ENCODE measurements around the gene FABP3. TPM values are rescaled to one million over a fixed set of nuclear protein-coding genes. Genes with fewer than 3 reads are reported as not detected.

Gene FABP3
- total RNA-seq, 1 experiment from 2014 or later, result not detected

DNA sequence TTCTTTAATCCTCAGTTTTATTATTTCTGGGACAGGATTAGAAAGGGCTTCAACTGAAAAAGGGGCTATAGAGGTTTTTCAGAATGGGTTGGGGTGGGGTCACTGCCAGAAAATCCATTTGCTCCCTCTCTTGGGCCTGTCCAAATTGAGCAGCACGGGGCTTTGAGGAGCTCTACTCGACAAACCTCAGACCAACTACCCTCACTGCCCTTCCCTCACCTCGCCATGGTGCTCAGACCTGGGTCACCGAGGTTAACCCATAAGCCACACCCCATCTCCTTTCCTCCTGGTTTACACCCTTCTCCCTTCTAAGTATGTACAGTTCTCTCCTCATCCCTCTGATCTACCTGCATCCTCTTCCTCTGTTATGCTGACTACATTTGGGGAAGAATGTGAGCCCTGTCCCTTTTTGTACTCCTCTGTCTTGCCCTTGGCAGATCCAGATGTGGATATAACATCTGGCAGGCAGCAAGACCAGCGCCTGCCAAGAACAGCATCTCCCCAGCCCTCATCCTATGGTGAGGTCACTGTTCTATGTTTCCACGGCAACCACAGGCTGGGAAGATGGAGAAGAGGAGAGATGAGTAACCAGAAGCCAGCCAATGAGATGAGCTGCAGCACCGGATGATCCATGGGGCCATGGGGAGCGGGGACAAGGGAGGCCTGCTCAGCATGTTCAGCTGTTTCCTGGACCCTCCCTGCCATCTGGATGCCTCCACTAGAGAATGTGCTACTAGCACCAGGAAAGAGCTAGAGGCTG, 3.7 kb upstream of the FABP3 start:
- intact Hi-C loops (cut with micrococcal nuclease; ENCODE audit: unreplicated experiment), result no loop called here

DNA sequence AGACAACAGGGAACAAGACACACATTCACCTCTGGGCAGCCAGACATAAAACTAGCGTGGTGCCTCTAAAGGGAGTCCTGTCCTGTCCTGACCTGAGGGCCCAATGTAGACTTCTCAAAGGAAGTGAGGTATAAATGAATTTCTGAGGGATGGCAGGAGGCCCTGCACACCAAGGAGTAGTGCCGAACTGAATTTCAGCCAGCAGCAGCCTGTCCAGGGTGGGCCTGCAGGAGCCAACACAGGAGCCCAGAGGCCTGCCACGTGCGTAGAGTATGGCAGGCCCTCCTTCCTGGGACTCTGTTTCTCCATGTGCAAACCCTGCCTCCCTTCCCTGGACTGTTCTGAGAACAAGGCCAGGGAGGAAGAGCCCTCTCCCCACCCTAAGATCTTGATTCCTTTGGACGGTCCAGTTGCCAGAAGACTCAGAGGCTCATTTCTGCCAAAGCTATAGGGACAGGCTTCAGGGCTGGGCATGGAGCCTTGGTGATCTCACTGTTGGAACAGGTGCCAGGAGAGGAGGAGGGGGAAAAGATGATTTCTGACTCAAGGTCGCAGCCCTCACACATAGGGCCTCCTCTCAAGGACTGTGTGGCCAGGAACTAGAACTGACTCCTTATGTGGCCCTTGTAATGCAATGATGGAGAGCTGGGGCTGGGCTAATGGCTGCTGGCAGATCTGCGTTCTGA, 1.8 kb upstream of the FABP3 start:
- Histone ChIP-seq H3F3A (ENCODE audit: insufficient read depth, low read depth) (no peaks in the 10 kb centered on the region), H3K27ac (no peak overlapping the region), H3K27me3 (ENCODE audit: insufficient read depth, low read depth) (no peaks in the 10 kb centered on the region), H2AFZ (no peak overlapping the region), H3K4me1 (replicated peaks; ENCODE audit: insufficient read depth) (no peaks in the 10 kb centered on the region), H4K20me1 (ENCODE audit: insufficient read depth) (no peaks in the 10 kb centered on the region), H3K9me2 (ENCODE audit: insufficient read depth) (no peaks in the 10 kb centered on the region), H3K4me3 (no peak overlapping the region), H3K36me3 (ENCODE audit: low read depth) (no peaks in the 10 kb centered on the region), H3K9me3 (ENCODE audit: insufficient read depth, low read depth) (no peaks in the 10 kb centered on the region), H3K4me2 (no peak overlapping the region), H3K79me2 (ENCODE audit: low read depth) (no peaks in the 10 kb centered on the region)
- no TSS peak for BruUV-seq (replicated peaks)
- ChIA-PET CTCF (interaction anchor here (1.7 kb wide), 1 partner anchor 20 kb away, joined by 6 read pairs; no protein-coding TSS in a partner anchor), POLR2A (ENCODE audit: unreplicated experiment) (interaction anchor here (0.6 kb wide), 1 partner anchor 16 kb away, joined by 4 read pairs; no protein-coding TSS in a partner anchor)
- intact Hi-C loops (cut with micrococcal nuclease; ENCODE audit: unreplicated experiment), result no loop called here
- TF ChIP-seq, protein P1, sequence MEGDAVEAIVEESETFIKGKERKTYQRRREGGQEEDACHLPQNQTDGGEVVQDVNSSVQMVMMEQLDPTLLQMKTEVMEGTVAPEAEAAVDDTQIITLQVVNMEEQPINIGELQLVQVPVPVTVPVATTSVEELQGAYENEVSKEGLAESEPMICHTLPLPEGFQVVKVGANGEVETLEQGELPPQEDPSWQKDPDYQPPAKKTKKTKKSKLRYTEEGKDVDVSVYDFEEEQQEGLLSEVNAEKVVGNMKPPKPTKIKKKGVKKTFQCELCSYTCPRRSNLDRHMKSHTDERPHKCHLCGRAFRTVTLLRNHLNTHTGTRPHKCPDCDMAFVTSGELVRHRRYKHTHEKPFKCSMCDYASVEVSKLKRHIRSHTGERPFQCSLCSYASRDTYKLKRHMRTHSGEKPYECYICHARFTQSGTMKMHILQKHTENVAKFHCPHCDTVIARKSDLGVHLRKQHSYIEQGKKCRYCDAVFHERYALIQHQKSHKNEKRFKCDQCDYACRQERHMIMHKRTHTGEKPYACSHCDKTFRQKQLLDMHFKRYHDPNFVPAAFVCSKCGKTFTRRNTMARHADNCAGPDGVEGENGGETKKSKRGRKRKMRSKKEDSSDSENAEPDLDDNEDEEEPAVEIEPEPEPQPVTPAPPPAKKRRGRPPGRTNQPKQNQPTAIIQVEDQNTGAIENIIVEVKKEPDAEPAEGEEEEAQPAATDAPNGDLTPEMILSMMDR (conservative IDR thresholded peaks at IDR 0.05), result no peak
- TF ChIP-seq EZH2 (IDR thresholded peaks at IDR 0.05; ENCODE audit: low read depth), result no peak
- DNase-seq, result no peak

More for the DNA sequence above, 3.7 kb upstream of the FABP3 start:
- POLR2A ChIA-PET (ENCODE audit: unreplicated experiment), result no interaction called here
- H3K79me2 ChIP-seq (ENCODE audit: low read depth), result no peaks in the 10 kb centered on the region
- H3K27me3 ChIP-seq (ENCODE audit: insufficient read depth, low read depth), result no peaks in the 10 kb centered on the region
- peaks cover 13% of the 10 kb centered on the region for H3K4me1 ChIP-seq (replicated peaks; ENCODE audit: insufficient read depth)
- no peak for TF ChIP-seq EZH2 (IDR thresholded peaks at IDR 0.05; ENCODE audit: low read depth)
- TF ChIP-seq, protein P1 (conservative IDR thresholded peaks at IDR 0.05), result no peak
- no peaks in the 10 kb centered on the region for H3K36me3 ChIP-seq (ENCODE audit: low read depth)
- H3K9me3 ChIP-seq (ENCODE audit: insufficient read depth, low read depth), result no peaks in the 10 kb centered on the region
- no TSS peak for BruUV-seq (replicated peaks)
- no peaks in the 10 kb centered on the region for H4K20me1 ChIP-seq (ENCODE audit: insufficient read depth)
- peaks cover 3% of the 10 kb centered on the region; the same call in 1 of the 2 replicates for H3F3A ChIP-seq (ENCODE audit: insufficient read depth, low read depth)
- H3K9me2 ChIP-seq (ENCODE audit: insufficient read depth), result no peaks in the 10 kb centered on the region
- CTCF ChIA-PET, result no interaction called here
- H3K4me2 ChIP-seq, result no peak overlapping the region
- H2AFZ ChIP-seq, result no peak overlapping the region
- H3K4me3 ChIP-seq, result no peak overlapping the region
- no peak overlapping the region for H3K27ac ChIP-seq
- DNase-seq, result no peak

DNA sequence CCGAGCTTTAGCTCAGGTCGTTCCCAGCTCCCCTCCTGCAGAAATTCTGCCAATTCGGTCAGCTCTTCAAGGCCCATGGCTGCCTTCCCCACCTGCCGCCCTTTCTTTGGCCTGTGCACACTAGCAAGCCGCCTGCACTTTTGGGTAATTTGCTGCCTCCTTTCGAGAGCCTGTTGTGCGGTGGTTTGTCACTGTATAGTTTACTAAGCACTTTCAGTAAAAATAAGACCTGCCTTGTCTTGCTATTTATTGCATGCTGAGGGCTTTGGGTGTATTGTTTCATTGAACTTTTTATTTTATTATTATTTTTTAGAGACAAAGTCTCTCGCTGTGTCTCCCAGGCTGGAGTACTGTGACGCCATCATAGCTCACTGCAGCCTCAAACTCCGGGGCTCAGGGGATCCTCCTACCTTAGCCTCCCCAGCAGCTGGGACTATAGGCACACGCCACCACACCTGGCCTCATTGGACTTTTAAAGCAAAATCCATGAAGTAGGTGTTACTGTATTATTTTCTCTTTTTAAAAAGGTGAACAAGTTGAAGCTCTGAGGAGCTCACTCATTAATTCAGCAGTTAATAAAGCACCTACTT, 1.1 kb upstream of the FABP3 start:
- TF ChIP-seq, protein P1 (conservative IDR thresholded peaks at IDR 0.05), result no peak
- no peak for TF ChIP-seq EZH2 (IDR thresholded peaks at IDR 0.05; ENCODE audit: low read depth)
- BruUV-seq (replicated peaks), result no TSS peak
- no peaks in the 10 kb centered on the region for H4K20me1 ChIP-seq (ENCODE audit: insufficient read depth)
- H2AFZ ChIP-seq, result no peak overlapping the region
- peak overlapping the region; percentile 59; the same call in 1 of the 2 replicates for H3K4me2 ChIP-seq
- ChIA-PET CTCF (interaction anchor here (0.6 to 1.7 kb wide), 5 partner anchors 21 to 179 kb away, joined by 4 to 7 read pairs (median 5); no protein-coding TSS in a partner anchor), POLR2A (ENCODE audit: unreplicated experiment) (interaction anchor here (0.6 to 1.0 kb wide), 3 partner anchors 17 to 176 kb away, joined by 4 to 5 read pairs (median 5); no protein-coding TSS in a partner anchor)
- no peak overlapping the region for H3K4me3 ChIP-seq
- no peaks in the 10 kb centered on the region for H3F3A ChIP-seq (ENCODE audit: insufficient read depth, low read depth)
- H3K79me2 ChIP-seq (ENCODE audit: low read depth), result no peaks in the 10 kb centered on the region
- H3K9me3 ChIP-seq (ENCODE audit: insufficient read depth, low read depth), result no peaks in the 10 kb centered on the region
- H3K27ac ChIP-seq, result no peak overlapping the region
- H3K9me2 ChIP-seq (ENCODE audit: insufficient read depth), result no peaks in the 10 kb centered on the region
- DNase-seq, result no peak
- no peaks in the 10 kb centered on the region for H3K36me3 ChIP-seq (ENCODE audit: low read depth)
- no peaks in the 10 kb centered on the region for H3K4me1 ChIP-seq (replicated peaks; ENCODE audit: insufficient read depth)
- H3K27me3 ChIP-seq (ENCODE audit: insufficient read depth, low read depth), result no peaks in the 10 kb centered on the region
- intact Hi-C loops (cut with micrococcal nuclease; ENCODE audit: unreplicated experiment), result loop anchor here (1.0 kb wide), 1 partner anchor 20 kb away; no protein-coding TSS in a partner anchor

Measured in PC-9 (cell line).